Gastrocnemius medialis (tissue), 4 donors: ENCODE results near the gene IMPDH1.

Source experiments
- POLR2A ChIP-seq, 2 donors: fragments of 450-650 bp; IDR thresholded peaks; one replicate each; pipeline ENCODE4 v1.6.1; 2017; ENCODE audit warnings: antibody characterized with exemption in 2 of 2, mild to moderate bottlenecking in 2 of 2, moderate library complexity in 2 of 2
- TF ChIP-seq, protein P1 (sequence below), 5 experiments: fragments of 450-650 bp in 3 of 5; fragments of 200-600 bp in 2 of 5; sonication (generic) in 2 of 5; IDR thresholded peaks in 4 of 5; conservative IDR thresholded peaks in 1 of 5; 1 replicate in 4 of 5; 2 replicates in 1 of 5; pipeline ENCODE4 v1.5.1; 2016 to 2019; ENCODE audit warnings: antibody characterized with exemption in 5 of 5, mild to moderate bottlenecking in 3 of 5, moderate library complexity in 3 of 5

DNA sequence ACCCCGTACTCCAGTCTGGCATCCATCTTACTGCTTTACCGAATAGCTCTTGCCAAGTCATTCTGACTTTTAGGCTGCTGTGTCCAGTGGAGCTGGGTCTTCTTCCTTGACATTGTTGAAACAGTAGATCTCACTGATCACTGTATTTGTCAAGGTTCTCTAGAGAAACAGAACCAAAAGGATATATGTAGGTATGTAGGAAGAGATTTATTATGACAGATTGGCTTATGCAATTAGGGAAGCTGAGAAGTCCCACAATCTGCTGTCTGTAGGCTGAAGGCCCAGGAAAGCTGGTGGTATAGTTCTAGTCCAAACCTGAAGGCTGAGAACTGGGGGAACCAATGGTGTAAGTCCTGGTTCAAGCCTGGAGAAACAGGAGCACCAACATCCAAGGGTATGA lies 36.2 kb downstream of the IMPDH1 start:
- TF ChIP-seq, protein P1, sequence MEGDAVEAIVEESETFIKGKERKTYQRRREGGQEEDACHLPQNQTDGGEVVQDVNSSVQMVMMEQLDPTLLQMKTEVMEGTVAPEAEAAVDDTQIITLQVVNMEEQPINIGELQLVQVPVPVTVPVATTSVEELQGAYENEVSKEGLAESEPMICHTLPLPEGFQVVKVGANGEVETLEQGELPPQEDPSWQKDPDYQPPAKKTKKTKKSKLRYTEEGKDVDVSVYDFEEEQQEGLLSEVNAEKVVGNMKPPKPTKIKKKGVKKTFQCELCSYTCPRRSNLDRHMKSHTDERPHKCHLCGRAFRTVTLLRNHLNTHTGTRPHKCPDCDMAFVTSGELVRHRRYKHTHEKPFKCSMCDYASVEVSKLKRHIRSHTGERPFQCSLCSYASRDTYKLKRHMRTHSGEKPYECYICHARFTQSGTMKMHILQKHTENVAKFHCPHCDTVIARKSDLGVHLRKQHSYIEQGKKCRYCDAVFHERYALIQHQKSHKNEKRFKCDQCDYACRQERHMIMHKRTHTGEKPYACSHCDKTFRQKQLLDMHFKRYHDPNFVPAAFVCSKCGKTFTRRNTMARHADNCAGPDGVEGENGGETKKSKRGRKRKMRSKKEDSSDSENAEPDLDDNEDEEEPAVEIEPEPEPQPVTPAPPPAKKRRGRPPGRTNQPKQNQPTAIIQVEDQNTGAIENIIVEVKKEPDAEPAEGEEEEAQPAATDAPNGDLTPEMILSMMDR (IDR thresholded peaks at IDR 0.05 in 4 of 5, conservative IDR thresholded peaks at IDR 0.05 in 1 of 5), result no peak
- TF ChIP-seq POLR2A (IDR thresholded peaks at IDR 0.05), result no peak
